HepG2 (cell line): Measurements from ENCODE around the gene CUL7. TPM values are rescaled to one million over a fixed set of nuclear protein-coding genes. Genes with fewer than 3 reads are reported as not detected.
A peak's percentile ranks its signal among the peaks of the same experiment; 100 is the strongest.

ENCODE experiments used
- BCL3 ChIP-seq: sonication (generic); formaldehyde crosslinking; IDR thresholded peaks from 2 replicates; pipeline ENCODE4 v1.5.1; 2020; ENCODE audit warnings: mild to moderate bottlenecking, missing genetic modification reagents, moderate library complexity
- DMAP1 ChIP-seq: IDR thresholded peaks from 2 replicates; pipeline ENCODE4 v1.6.1; 2016
- DZIP1 ChIP-seq: sonication (generic); formaldehyde crosslinking; IDR thresholded peaks from 2 replicates; pipeline ENCODE4 v1.5.0; 2020; ENCODE audit warnings: mild to moderate bottlenecking, missing genetic modification reagents
- FOXA1 ChIP-seq, 2 experiments: fragments of 450-650 bp in 1 of 2; sonication (generic) in 1 of 2; formaldehyde crosslinking in 1 of 2; IDR thresholded peaks; 2 replicates each; pipeline versions ENCODE4 v1.4.0 to v1.6.1; 2016 to 2020; ENCODE audit warnings: missing genetic modification reagents in 1 of 2
- KLF12 ChIP-seq: sonication (generic); formaldehyde crosslinking; IDR thresholded peaks from 2 replicates; pipeline ENCODE4 v1.4.0; 2020; ENCODE audit warnings: missing genetic modification reagents, borderline replicate concordance
- MBNL3 ChIP-seq: fragments of 250-450 bp; sonication (Bioruptor Pico); conservative IDR thresholded peaks from 2 replicates; pipeline ENCODE4 v1.8.0; 2022; ENCODE audit warnings: mild to moderate bottlenecking, inconsistent platforms
- MEF2D ChIP-seq: sonication (generic); formaldehyde crosslinking; IDR thresholded peaks from 2 replicates; pipeline ENCODE4 v1.5.1; 2020; ENCODE audit warnings: mild to moderate bottlenecking, missing genetic modification reagents
- NBN ChIP-seq: fragments of 450-650 bp; conservative IDR thresholded peaks from 2 replicates; pipeline ENCODE4 v1.6.1; 2017
- NFRKB ChIP-seq: fragments of 450-650 bp; IDR thresholded peaks from 2 replicates; pipeline ENCODE4 v1.6.1; 2017
- PAWR ChIP-seq: sonication (generic); formaldehyde crosslinking; IDR thresholded peaks from 2 replicates; pipeline ENCODE4 v1.4.0; 2020; ENCODE audit warnings: missing genetic modification reagents, mild to moderate bottlenecking, borderline replicate concordance
- PCBP2 ChIP-seq: fragments of 200-400 bp; formaldehyde crosslinking; optimal IDR thresholded peaks from 2 replicates; pipeline ENCODE3; 2018; ENCODE audit warnings: low read length, low read depth; ENCODE audit not compliant: poor library complexity, severe bottlenecking
- SIN3B ChIP-seq: fragments of 150-350 bp; IDR thresholded peaks from 2 replicates; pipeline ENCODE4 v1.6.1; 2014; ENCODE audit warnings: low read length
- TCF7 ChIP-seq: sonication (generic); IDR thresholded peaks from 2 replicates; pipeline ENCODE4 v1.6.1; 2016; ENCODE audit warnings: antibody characterized with exemption, low read depth
- TFDP2 ChIP-seq: sonication (generic); formaldehyde crosslinking; IDR thresholded peaks from 2 replicates; pipeline ENCODE4 v1.4.0; 2020; ENCODE audit warnings: missing genetic modification reagents
- YEATS2 ChIP-seq: sonication (generic); formaldehyde crosslinking; IDR thresholded peaks from 2 replicates; pipeline ENCODE4 v1.4.0; 2020; ENCODE audit warnings: missing genetic modification reagents, borderline replicate concordance
- ZBTB20 ChIP-seq: sonication (generic); formaldehyde crosslinking; IDR thresholded peaks from 2 replicates; pipeline ENCODE4 v1.8.1; 2023; ENCODE audit warnings: missing genetic modification reagents, low read depth, mild to moderate bottlenecking, borderline replicate concordance
- ZFP82 ChIP-seq: sonication (generic); formaldehyde crosslinking; IDR thresholded peaks from 2 replicates; pipeline ENCODE4 v1.5.1; 2020; ENCODE audit warnings: mild to moderate bottlenecking, missing genetic modification reagents, borderline replicate concordance
- ZNF12 ChIP-seq: sonication (generic); formaldehyde crosslinking; IDR thresholded peaks from 2 replicates; pipeline ENCODE4 v1.5.0; 2020; ENCODE audit warnings: missing genetic modification reagents
- ZNF136 ChIP-seq: sonication (generic); formaldehyde crosslinking; IDR thresholded peaks from 2 replicates; pipeline ENCODE4 v1.8.1; 2022; ENCODE audit warnings: low read depth, mild to moderate bottlenecking, moderate library complexity, missing genetic modification reagents
- ZNF260 ChIP-seq: sonication (generic); formaldehyde crosslinking; IDR thresholded peaks from 2 replicates; pipeline ENCODE4 v1.4.0; 2020; ENCODE audit warnings: missing genetic modification reagents, low read depth, mild to moderate bottlenecking, borderline replicate concordance
- ZNF282 ChIP-seq: fragments of 450-650 bp; IDR thresholded peaks from 2 replicates; pipeline ENCODE4 v1.6.1; 2018; ENCODE audit not compliant: partially characterized antibody
- ZNF556 ChIP-seq: sonication (generic); formaldehyde crosslinking; IDR thresholded peaks from 2 replicates; pipeline ENCODE4 v1.4.0; 2020; ENCODE audit warnings: mild to moderate bottlenecking, missing genetic modification reagents, borderline replicate concordance
- ZNF563 ChIP-seq: sonication (generic); formaldehyde crosslinking; IDR thresholded peaks from 2 replicates; pipeline ENCODE4 v1.8.0; 2022; ENCODE audit warnings: mild to moderate bottlenecking, moderate library complexity, missing genetic modification reagents
- ZNF589 ChIP-seq: sonication (generic); formaldehyde crosslinking; conservative IDR thresholded peaks from 2 replicates; pipeline ENCODE4 v1.8.0; 2022; ENCODE audit warnings: mild to moderate bottlenecking, moderate library complexity, missing genetic modification reagents
- ZNF749 ChIP-seq: sonication (generic); formaldehyde crosslinking; IDR thresholded peaks from 2 replicates; pipeline ENCODE4 v1.8.0; 2022; ENCODE audit warnings: mild to moderate bottlenecking, missing genetic modification reagents, moderate library complexity, borderline replicate concordance
- ZNF761 ChIP-seq: sonication (generic); formaldehyde crosslinking; conservative IDR thresholded peaks from 2 replicates; pipeline ENCODE4 v1.4.0; 2020; ENCODE audit warnings: mild to moderate bottlenecking, missing genetic modification reagents
- polyA plus RNA-seq, 8 experiments: library from polyadenylated mRNA; depleted of rRNA in 3 of 8; stranded (reverse) in 7 of 8; unstranded in 1 of 8; fragments of >200 nt; fragmentation: Illumina TruSeq in 4 of 8; extraction: Trizol in 4 of 8; gene quantifications; 2 replicates each; pipeline versions ENCODE4 v1.2.1 to v1.2.3, GENCODE V29; 2011 to 2016; ENCODE audit warnings: low read depth in 4 of 8, missing spikeins in 1 of 8, mixed read lengths in 1 of 8; ENCODE audit not compliant: insufficient read depth in 1 of 8
- total RNA-seq, 5 experiments: library from RNA; depleted of rRNA; stranded (reverse); fragments of >200 nt; fragmentation: Illumina TruSeq; extraction: Trizol; gene quantifications; 2 replicates each; pipeline ENCODE4 v1.2.3, GENCODE V29; 2016; ENCODE audit warnings: low read depth in 1 of 5

The CUL7 gene
- total and polyA plus RNA-seq, 2 of the 13 experiments (the other 11 are each of a cell fraction or from before 2014, with no cell fraction given): 32.0 to 60.7 TPM

GRCh38 chr6:43089874-43090558 is 36.4 kb upstream of the CUL7 start (continued):
- 0 out of 2 replicates have a peak, but pooled peaks have one; percentile 65 for TF ChIP-seq ZNF589
- no peak for TF ChIP-seq BCL3 (CRISPR knock-in tag)
- TF ChIP-seq NBN: no peak
- no peak for TF ChIP-seq SIN3B
- TF ChIP-seq ZNF12 (CRISPR knock-in tag): no peak
- no peak for TF ChIP-seq DZIP1 (CRISPR knock-in tag)
- TF ChIP-seq ZBTB20 (CRISPR knock-in tag): 0 out of 2 replicates have a peak, but pooled peaks have one; percentile 34
- no peak for TF ChIP-seq MBNL3
- no peak for TF ChIP-seq ZNF136 (CRISPR knock-in tag)
- TF ChIP-seq PCBP2: no peak
- no peak for TF ChIP-seq NFRKB
- no peak for TF ChIP-seq ZFP82
- 0 out of 2 replicates have a peak, but pooled peaks have one; percentile 15 for TF ChIP-seq KLF12 (CRISPR knock-in tag)
- TF ChIP-seq ZNF563: peak; percentile 92
- no peak for TF ChIP-seq TFDP2 (CRISPR knock-in tag)
- no peak for TF ChIP-seq ZNF260 (CRISPR knock-in tag)
- peak; percentile 54; the same call in 1 of the 2 replicates for TF ChIP-seq MEF2D
- no peak for TF ChIP-seq ZNF556
- 0 out of 2 replicates have a peak, but pooled peaks have one; percentile 35 for TF ChIP-seq DMAP1
- no peak; the same call in 1 of the 2 replicates for TF ChIP-seq ZNF749 (CRISPR knock-in tag)
- no peak for TF ChIP-seq ZNF761 (CRISPR knock-in tag)
- no peak for TF ChIP-seq ZNF282
- peak; percentile 99 for TF ChIP-seq TCF7
- 0 out of 2 replicates have a peak, but pooled peaks have one; percentile 67 for TF ChIP-seq YEATS2 (CRISPR knock-in tag)
- TF ChIP-seq FOXA1 (IDR thresholded peaks at IDR 0.05): peak; percentile 48; the same call in 1 of the 2 replicates
- TF ChIP-seq FOXA1 (CRISPR knock-in tag; IDR thresholded peaks at IDR 0.05): peak; percentile 97
- no peak for TF ChIP-seq PAWR
